ENCODE results near the gene HK1. TPM values are rescaled to one million over a fixed set of nuclear protein-coding genes. Genes with fewer than 3 reads are reported as not detected.
"Not testable (repeated sequence)": the region's sequence is repeated elsewhere in the genome, so short reads cannot be mapped to it uniquely, and the experiment has no call there.

Gene HK1
- total RNA-seq, 1 experiment from 2014 or later, result 98.8 TPM

GRCh38 chr10:69449841-69450240 lies 171.5 kb downstream of the HK1 start:
- WGBS (ENCODE audit: extremely low coverage, insufficient read length, low lambda C conversion rate), result no CpG with 5 or more reads among the region's 1 CpG
- H3K27me3 Mint-ChIP-seq (ENCODE audit: low read depth), result peaks cover 89% of the 10 kb centered on the region
- no peak overlapping the region for H3K27ac ChIP-seq (ENCODE audit: insufficient read length, low read depth, low read length)
- peaks cover 10 to 17% of the 10 kb centered on the region in 2 experiments for H3K4me1 Mint-ChIP-seq
- no peaks in the 10 kb centered on the region for H3K79me2 ChIP-seq (ENCODE audit: insufficient read depth, low read length)
- no peak overlapping the region for H2BK12ac ChIP-seq (ENCODE audit: insufficient read length, low read depth, low read length)
- no peak overlapping the region for H4K91ac ChIP-seq (ENCODE audit: insufficient read length, low read depth, low read length)
- peak; percentile 74 for TF ChIP-seq CTCF (conservative IDR thresholded peaks at IDR 0.05)
- no peaks in the 10 kb centered on the region for H4K20me1 ChIP-seq (ENCODE audit: control insufficient read depth, insufficient read depth, insufficient read length)
- no peak overlapping the region for H2AK5ac ChIP-seq (ENCODE audit: insufficient read length, low read length)
- H3K56ac ChIP-seq (ENCODE audit: insufficient read length, low read depth, low read length), result no peak overlapping the region
- H3K4me2 ChIP-seq (ENCODE audit: insufficient read depth, insufficient read length, low read length), result no peak overlapping the region
- no peaks in the 10 kb centered on the region for H3K9me3 ChIP-seq (ENCODE audit: control insufficient read depth, low read depth, low read length)
- no peak overlapping the region for H3K18ac ChIP-seq (ENCODE audit: insufficient read length, low read depth, low read length)
- no peak overlapping the region for H3T11ph ChIP-seq (ENCODE audit: low read length)
- no peak overlapping the region for H3K14ac ChIP-seq (ENCODE audit: insufficient read depth, low read length)
- H3K36me3 Mint-ChIP-seq (ENCODE audit: insufficient read depth in 1 of 3, low read depth in 3 of 3), result peaks cover 0 to 2% (median 0%) of the 10 kb centered on the region in 3 experiments; a peak in 2 of 7 replicates
- no peak overlapping the region for H2BK5ac ChIP-seq (ENCODE audit: insufficient read length, low read length)
- DNase-seq, result peak; percentile 78
- H3K23me2 ChIP-seq (ENCODE audit: insufficient read length, low read depth, low read length, poor library complexity, severe bottlenecking), result peaks cover 6% of the 10 kb centered on the region
- peak overlapping the region; percentile 14 to 32; a peak in 1 of 5 replicates for H3K4me3 Mint-ChIP-seq
- H2AFZ ChIP-seq (ENCODE audit: low read length), result no peak overlapping the region
- H3K9ac ChIP-seq (ENCODE audit: extremely low read depth, insufficient read length, low read length), result no peak overlapping the region
- peaks cover 13% of the 10 kb centered on the region; the same call in 1 of the 2 replicates for H3K27me3 ChIP-seq (ENCODE audit: insufficient read depth, low read length)
- H3K27ac Mint-ChIP-seq, result no peak overlapping the region; a peak in 1 of 7 replicates
- no peaks in the 10 kb centered on the region for H3K4me1 ChIP-seq (ENCODE audit: insufficient read depth, low read length)
- H2BK15ac ChIP-seq (ENCODE audit: low read depth, low read length), result no peak overlapping the region
- no peak overlapping the region for H3K23ac ChIP-seq (ENCODE audit: insufficient read length, low read depth, low read length)
- no peaks in the 10 kb centered on the region; a peak in 1 of 5 replicates for H3K9me3 Mint-ChIP-seq
- no peak overlapping the region for H2BK20ac ChIP-seq (ENCODE audit: low read depth, low read length, poor library complexity, severe bottlenecking)
- H3K4ac ChIP-seq (ENCODE audit: low read depth, low read length), result no peak overlapping the region
- no peak overlapping the region for H2BK120ac ChIP-seq (ENCODE audit: low read depth, low read length, poor library complexity, severe bottlenecking)
- H4K5ac ChIP-seq (ENCODE audit: insufficient read length, low read depth, low read length), result no peak overlapping the region
- H3K79me1 ChIP-seq (ENCODE audit: insufficient read depth, low read depth, low read length, poor library complexity, severe bottlenecking), result no peaks in the 10 kb centered on the region
- H4K8ac ChIP-seq (replicated peaks; ENCODE audit: insufficient read length, low read depth, low read length), result no peak overlapping the region

- H3T11ph ChIP-seq (ENCODE audit: low read length); H2BK20ac ChIP-seq (ENCODE audit: low read depth, low read length, poor library complexity, severe bottlenecking); H4K5ac ChIP-seq (ENCODE audit: insufficient read length, low read depth, low read length); H4K20me1 ChIP-seq (ENCODE audit: control insufficient read depth, insufficient read depth, insufficient read length); H3K79me2 ChIP-seq (ENCODE audit: insufficient read depth, low read length); H3K36me3 Mint-ChIP-seq (ENCODE audit: insufficient read depth in 1 of 3, low read depth in 3 of 3); H3K23me2 ChIP-seq (ENCODE audit: insufficient read length, low read depth, low read length, poor library complexity, severe bottlenecking); H4K91ac ChIP-seq (ENCODE audit: insufficient read length, low read depth, low read length); H2BK120ac ChIP-seq (ENCODE audit: low read depth, low read length, poor library complexity, severe bottlenecking); H3K27ac Mint-ChIP-seq; H2BK12ac ChIP-seq (ENCODE audit: insufficient read length, low read depth, low read length); H3K9me3 Mint-ChIP-seq; H2BK15ac ChIP-seq (ENCODE audit: low read depth, low read length); DNase-seq; H3K9me3 ChIP-seq (ENCODE audit: control insufficient read depth, low read depth, low read length); H2BK5ac ChIP-seq (ENCODE audit: insufficient read length, low read length); H3K4me2 ChIP-seq (ENCODE audit: insufficient read depth, insufficient read length, low read length); H3K4ac ChIP-seq (ENCODE audit: low read depth, low read length); H3K18ac ChIP-seq (ENCODE audit: insufficient read length, low read depth, low read length); H2AFZ ChIP-seq (ENCODE audit: low read length); H3K23ac ChIP-seq (ENCODE audit: insufficient read length, low read depth, low read length); H3K4me1 ChIP-seq (ENCODE audit: insufficient read depth, low read length); H3K79me1 ChIP-seq (ENCODE audit: insufficient read depth, low read depth, low read length, poor library complexity, severe bottlenecking); H2AK5ac ChIP-seq (ENCODE audit: insufficient read length, low read length); H3K9ac ChIP-seq (ENCODE audit: extremely low read depth, insufficient read length, low read length); H4K8ac ChIP-seq (replicated peaks; ENCODE audit: insufficient read length, low read depth, low read length); H3K14ac ChIP-seq (ENCODE audit: insufficient read depth, low read length); H3K27ac ChIP-seq (ENCODE audit: insufficient read length, low read depth, low read length); H3K56ac ChIP-seq (ENCODE audit: insufficient read length, low read depth, low read length): not testable (repeated sequence)
- peaks cover 10 to 17% of the 10 kb centered on the region in 2 experiments for H3K4me1 Mint-ChIP-seq
- peaks cover 84% of the 10 kb centered on the region for H3K27me3 Mint-ChIP-seq (ENCODE audit: low read depth)
- H3K27me3 ChIP-seq (ENCODE audit: insufficient read depth, low read length), result peaks cover 13% of the 10 kb centered on the region; the same call in 1 of the 2 replicates
- WGBS (ENCODE audit: extremely low coverage, insufficient read length, low lambda C conversion rate), result no CpG with 5 or more reads among the region's 16 CpGs
- H3K4me3 Mint-ChIP-seq, result peak overlapping the region in 1 of 2 experiments; percentile 83; a peak in 3 of 5 replicates
Observed at GRCh38 chr10:69450395-69450794, 172.1 kb downstream of the HK1 start.

All from H9 (cell line).